Suppressor macrophage treated with lipopolysaccharide for 1 hour (primary cell): Measurements from ENCODE around the gene CENPM.

Source experiments
- DNase-seq, 3 donors: peaks; one replicate each; pipeline ENCODE4 v3.0.0-alpha.2; 2020 to 2022

The CENPM gene

DNA sequence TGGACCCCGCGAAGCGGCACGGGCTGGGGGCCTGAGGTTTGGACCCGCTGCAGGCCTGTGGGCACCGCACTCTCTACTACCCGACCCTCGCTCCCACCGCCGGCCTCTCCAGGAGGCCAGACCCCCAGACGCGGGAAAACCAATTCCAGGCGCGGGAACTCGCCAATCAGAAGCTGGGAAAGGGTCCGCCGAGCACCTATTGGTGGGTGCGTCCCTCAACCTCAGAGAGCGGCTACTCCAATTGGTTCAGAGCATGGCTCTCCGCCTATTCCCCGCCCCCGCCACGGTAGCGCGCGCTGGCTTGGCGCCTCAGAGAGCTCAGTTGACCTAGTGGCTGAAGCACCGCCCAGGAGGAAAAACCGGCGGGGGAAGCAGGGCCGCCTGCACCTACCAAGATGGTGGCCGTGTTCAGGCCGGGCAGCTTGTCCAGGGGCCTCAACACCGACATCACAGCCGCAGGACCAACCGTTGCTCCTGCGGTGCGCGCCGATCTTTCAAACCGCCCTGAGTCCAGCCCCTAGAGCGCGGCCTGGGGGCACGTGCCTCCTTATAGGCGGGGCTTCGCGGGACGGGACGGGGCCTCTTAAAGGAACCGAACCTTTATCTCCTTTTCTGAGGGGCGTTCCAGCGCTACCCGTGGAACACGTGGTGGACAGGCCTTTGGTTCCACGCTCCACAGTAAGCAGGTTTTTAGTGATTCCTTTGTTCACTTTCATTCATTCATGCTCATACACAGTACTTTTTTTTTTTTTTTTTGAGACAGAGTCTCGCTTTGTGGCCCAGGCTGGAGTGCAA, at the start of gene CENPM:
Gene CENPM, minus strand, starts transcription at position 524 of the 795 bp plus-strand sequence. Its CDS starts 76 bp downstream, at position 448.
- DNase-seq = peak; percentile 94 to 97 (median 97)

GRCh38 chr22:41995211-41995610, 48.3 kb upstream of the CENPM start:
- DNase-seq = no peak

GRCh38 chr22:41992496-41992895, 45.5 kb upstream of the CENPM start:
- no peak for DNase-seq

DNA sequence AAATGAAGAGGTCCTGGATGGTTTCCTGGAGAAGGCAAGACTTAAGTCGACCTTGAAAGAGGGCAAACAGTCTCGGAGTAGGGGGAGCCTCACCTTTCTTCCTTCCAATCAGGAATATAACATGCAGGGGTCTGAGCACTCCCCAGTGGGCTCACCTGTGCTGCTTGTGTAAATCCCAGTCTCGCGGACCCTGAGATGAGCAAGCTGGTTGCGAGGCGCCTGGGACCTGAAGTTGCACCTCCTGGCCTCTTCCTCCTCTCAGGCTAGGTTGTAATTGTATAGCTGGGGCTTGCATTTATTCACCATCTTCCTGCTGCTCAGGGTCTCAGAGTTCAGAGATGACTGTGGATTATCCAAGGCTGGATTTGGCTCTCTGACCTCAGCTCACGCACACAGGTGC, 44.2 kb upstream of the CENPM start:
- no peak for DNase-seq

DNA sequence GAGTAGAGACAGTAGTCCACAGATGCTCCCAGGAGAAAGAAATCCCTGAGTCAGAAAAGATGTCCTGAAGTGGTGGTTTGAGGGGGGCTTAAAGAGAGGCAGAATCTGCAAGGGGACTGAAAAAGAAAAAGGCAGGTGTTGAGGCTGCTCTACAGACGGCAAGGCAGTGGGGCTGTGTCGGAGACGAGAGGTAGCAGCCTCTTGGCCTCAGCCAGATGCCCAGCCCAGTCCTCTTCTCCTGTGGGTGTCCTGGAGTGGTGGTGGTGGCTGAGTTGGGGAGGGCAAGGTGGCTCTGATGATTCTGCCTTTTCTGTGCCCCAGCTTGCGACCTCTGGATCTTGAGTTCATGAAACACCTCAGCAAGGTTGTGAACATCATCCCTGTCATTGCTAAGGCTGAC, 42.3 kb upstream of the CENPM start:
- no peak for DNase-seq

GRCh38 chr22:41987276-41987675, 40.3 kb upstream of the CENPM start:
- DNase-seq = no peak

DNA sequence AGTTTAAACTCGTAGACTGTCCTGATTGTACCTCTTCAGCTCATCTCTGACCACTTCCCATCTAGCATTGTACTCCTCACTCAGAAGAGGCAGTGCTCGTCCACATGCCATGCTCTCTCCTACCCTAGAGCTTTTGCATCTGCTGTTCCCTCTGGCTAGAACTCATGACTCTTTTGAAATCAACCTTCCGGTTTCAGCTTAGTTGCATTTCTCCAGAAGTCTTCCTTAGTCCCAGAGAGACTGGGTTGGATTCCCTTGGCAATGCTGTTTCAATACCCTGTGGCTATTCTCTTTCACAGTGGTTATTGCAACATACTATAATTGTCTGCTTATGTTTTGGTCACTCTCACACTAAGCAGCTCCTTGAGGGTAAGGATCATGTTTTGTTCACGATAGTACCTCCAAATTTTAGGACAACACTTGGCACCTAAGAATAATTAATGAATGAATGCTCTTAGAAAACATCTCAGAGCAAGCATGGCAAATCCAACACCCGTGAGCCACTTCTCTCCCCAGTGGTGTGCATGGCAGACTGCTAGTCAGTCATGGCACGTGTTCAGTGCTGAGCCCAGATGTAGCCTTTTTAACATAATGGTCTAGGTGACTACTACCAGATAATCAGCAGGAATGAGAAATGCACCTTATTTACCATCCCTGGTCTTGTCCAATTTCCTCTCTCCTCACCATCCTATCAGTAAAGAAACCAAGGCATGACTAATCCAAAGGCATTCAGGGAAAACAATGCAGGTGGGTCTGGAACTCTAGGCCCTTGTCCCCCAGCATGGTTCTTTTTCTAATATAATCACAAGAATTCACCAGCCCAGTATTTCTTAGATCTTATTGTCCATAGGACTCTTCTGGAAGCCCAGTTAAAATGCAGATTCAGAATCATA, 36.8 kb upstream of the CENPM start:
- DNase-seq = peak; percentile 51 to 58 (median 54)

- peak; percentile 39 to 44 (median 40) for DNase-seq
Measured at GRCh38 chr22:41982865-41983264, 35.9 kb upstream of the CENPM start.

DNA sequence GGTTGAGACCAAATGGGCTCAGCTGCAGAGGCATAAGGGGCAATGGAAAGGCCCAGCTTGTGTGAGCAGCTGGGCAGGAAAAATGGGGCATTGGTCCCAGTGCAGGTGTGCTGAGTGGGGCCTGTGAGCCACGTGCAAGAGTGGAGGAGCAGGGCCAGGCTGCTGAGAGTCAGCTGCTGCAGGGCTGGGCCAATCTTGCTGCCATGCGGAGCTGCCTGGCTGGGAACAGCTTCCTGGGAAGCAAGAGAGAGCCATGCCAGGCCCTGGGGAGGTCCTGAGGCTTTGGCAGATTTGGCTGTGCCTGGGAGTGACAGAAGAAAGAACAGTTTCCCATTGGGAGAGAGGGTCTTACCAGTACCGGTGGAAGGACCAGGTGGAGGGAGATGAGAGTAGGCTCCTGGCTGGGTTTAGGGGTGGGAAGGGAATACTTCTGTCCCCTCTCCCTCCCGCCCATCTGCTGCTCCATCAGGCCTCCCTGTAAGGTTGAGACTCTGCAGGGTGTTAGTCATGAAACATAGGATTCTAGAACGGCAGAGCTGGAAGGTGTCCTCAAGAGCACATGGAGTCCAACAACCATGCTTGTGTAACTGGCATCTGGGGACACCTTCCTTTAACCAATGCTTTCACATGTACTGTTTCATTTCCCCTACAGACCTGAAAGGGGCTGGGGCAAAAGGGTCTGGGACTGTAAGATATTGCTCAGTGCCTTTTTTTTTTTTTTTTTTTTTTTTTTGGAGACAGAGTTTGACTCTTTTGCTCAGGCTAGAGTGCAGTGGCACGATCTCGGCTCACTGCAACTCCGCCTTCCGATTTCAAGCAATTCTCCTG, 32.7 kb upstream of the CENPM start:
- DNase-seq = no peak

DNA sequence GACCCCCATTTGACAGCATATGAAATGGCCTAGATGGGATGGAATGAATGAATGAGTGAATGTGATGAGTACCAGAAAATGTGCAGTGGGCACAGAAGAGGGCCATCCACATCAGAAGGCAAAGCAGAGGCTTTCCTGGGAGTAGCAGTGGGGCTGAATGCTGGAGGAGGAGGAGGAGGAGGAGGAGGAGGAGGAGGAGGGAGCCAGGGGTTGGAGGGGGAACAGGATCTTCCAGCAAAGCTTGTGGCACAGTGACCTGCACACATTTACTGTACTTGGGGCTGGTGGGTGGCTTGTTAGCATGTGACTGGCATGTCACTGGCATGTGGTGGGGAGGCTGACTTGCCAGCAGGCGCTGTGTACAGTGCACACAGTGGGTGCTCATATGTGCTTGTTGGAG, 31.8 kb upstream of the CENPM start:
- DNase-seq = no peak

GRCh38 chr22:41976961-41977566, 30.1 kb upstream of the CENPM start:
- DNase-seq = peak in 1 of 3 donors; percentile 27

DNA sequence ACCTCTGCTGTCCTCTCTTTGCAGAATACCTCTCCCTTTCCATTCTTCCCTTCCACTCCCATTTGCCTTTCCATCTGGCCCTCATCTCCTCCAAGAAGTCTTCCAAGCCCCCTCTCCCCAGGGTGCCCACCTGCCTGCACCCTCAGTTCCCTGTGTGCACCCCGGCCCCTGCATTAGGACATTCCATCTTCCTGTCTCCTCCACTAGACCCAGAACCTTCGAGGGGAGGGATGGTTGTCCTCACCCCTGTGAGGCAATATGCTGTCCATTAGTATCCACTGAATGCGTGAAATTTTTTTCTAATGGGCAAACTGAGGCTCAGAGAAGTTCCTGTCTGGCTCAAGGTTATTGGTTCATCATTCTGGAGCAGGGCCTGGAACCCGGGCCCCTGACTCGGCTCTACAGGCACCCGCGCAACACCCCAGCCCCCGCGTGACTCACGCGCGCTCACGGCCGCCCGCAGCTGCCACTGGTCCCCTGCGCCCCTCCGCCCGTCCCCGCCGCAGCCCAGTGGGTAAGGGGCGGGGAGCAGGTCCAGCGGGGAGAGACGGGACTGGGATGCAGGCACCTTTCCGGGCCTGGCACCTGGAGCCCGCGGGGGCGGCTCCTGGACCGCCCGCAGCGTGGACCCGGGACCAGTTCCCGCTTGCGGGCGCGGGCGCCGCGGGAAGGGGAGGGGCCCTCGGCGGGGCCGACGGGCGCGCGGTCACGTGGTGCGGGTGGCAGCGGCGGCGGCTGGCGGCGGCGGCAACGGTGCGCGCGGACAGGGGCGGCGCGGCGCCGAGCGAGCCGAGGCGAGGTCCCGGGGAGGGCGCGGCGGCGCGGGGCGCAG, 29.3 kb upstream of the CENPM start:
- DNase-seq = peak in 2 of 3 donors; percentile 55 to 71

DNA sequence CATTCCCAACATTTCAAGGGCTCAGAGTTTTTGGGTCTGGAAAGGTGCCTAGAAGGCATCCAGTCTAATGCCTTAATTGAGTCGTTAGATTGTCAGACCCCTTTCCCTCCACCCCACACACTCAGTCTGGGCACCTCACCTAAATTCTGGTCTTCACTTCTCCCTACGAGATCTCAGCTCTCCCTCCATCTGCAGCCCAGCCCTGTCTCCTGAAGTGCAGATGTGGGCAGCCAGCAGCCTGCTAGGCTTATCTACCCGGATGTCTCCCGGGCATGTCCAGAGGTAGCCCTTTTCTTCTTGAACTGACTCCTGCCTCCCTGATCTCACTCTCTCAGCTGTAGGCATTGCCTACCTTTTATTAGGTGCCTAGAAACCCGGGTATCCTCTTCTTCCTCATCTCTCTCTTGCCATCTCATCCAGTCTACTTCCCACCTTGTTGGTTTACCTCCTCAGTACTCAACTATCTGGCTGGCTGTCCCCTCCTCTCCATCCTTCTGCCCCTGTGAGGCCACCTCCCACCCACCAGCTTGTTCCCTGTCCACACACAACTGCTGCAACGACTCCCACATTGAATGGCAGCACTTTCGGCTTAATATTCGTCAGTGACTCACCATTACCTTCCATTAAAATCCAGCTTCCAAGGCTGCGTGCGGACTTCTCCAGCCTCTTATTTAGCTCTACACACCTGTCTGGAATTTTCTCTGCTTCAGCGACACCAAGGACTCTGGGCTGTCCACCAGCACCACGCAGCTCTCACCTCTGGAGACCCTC, 28.5 kb upstream of the CENPM start:
- DNase-seq = no peak

- DNase-seq = no peak
Measured at GRCh38 chr22:41974691-41975290, 27.8 kb upstream of the CENPM start.

DNA sequence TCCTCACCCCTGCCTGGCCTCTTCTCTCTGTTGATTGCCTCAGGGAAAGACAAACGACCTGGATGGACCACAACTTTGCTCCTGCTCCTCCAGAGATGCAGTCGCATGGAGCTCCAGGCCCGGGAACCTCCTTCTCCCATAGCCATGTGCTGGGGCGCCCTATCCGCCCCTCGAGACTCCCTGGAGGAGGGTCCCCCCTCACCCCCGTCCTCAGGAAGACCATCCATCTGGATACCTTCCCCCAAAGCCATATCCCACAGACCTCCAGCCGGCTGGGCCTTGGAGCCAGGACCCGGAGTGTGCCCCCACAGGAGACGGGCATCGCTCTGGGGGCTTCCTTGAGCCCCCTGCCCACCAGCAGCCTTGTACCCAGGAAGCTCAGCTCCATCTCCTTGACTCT, 24.5 kb upstream of the CENPM start:
- no peak for DNase-seq

DNA sequence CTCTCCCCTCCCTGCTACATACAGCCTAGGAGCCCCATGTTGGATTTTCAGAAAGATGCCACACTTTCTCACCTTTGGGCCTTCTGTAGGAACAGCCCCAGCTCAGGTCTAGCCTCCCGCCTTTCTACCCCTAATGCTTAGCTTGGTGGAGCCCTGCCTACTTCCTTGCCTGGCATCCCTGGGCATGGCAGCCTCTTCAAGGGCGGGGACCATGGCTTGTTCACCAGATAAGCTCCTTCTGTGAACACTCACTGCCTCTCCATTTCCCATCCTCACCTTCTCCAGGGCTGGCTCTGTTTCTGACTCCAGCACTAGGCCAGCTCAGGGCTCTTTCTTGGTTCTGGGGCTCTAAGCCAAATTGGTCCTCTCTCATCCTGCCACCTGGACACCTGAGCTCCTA, 23.6 kb upstream of the CENPM start:
- no peak for DNase-seq

DNA sequence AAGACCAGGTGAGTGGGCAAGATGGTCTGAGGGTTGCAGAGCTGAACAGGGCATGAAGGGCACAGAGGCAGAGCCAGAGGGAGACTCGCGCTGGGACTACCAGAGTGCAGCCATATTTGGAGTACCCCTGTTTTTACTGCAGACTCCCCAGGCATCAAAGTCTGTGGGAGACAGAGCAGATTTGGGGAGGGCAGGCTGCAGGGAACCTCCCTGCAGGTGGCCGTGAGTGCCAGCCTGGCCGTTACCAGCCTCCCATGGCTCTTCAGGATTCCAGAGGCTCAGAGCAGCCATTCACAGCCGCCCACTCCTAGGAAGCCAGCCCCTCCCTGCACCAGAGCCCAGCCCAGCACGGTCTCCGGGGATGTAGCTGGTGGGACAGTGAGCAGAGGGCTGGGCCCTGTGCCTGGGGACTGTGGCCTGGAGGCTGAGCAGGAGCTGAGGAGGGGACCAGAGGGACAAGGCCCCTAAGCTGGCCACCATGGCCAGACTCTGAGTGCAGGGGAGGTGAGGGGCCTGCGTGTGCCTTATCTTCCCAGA, 22.2 kb upstream of the CENPM start, which contains the start of gene SEPTIN3:
Gene SEPTIN3, plus strand, starts transcription at position 334 of the 537 bp plus-strand sequence. CDS start 2,050 bp downstream, outside the sequence.
- DNase-seq = no peak

GRCh38 chr22:41968601-41969000, 21.6 kb upstream of the CENPM start:
- no peak for DNase-seq

GRCh38 chr22:41966607-41967240, 19.8 kb upstream of the CENPM start:
- DNase-seq = peak; percentile 89 to 93 (median 90)
